K562 (cell line): ENCODE data around the gene ISYNA1. TPM values are rescaled to one million over a fixed set of nuclear protein-coding genes. Genes with fewer than 3 reads are reported as not detected.

Experiments
- ATAC-seq: fragments of 200-7000 bp; cut with Tn5 transposase; 3 replicates; pipeline ENCODE4 v1.9.1; 2020; ENCODE audit warnings: moderate library complexity
- BruUV-seq: library from RNA; stranded (reverse); fragments of 400-500 nt; replicated peaks from 2 replicates; lab custom pipeline; 2021; lab: Mats Ljungman, UMichigan
- CTCF ChIA-PET: fragments of 300-600 bp; formaldehyde crosslinking; extraction: SDS; loops from one replicate; lab custom pipeline; 2021; ENCODE audit warnings: low intra/inter-chr PET ratio; lab: Yijun Ruan, JAX
- POLR2A ChIA-PET: fragments of 300-600, 350-650 bp; sonication (Branson Sonifier 250); formaldehyde crosslinking; extraction: SDS; loops from one replicate; lab custom pipeline; 2021; ENCODE audit warnings: antibody characterized with exemption, inconsistent platforms; lab: Yijun Ruan, JAX
- DNase-seq, 4 experiments: peaks; one replicate each; pipeline versions ENCODE4 v3.0.0 to v3.0.0-alpha.2; 2011 to 2018; ENCODE audit warnings: low spot score in 3 of 4, mixed read lengths in 3 of 4; ENCODE audit errors: extremely low read depth in 1 of 4
- FAIRE-seq: peaks from 2 replicates; lab custom pipeline; 2011; peaks lifted over from hg19 to GRCh38; lab: Jason Lieb, UNC
- H2AFZ ChIP-seq: 2 replicates; pipeline ENCODE4 v1.6.0; 2011; ENCODE audit warnings: low read depth, low read length, control low read depth, inconsistent platforms
- H3K27ac ChIP-seq: fragments of 200-600 bp; 3 replicates; pipeline ENCODE4 v1.8.0; 2011; ENCODE audit warnings: low read depth, mild to moderate bottlenecking, control low read depth, inconsistent platforms, low read length, moderate library complexity, mixed read lengths; ENCODE audit errors: extremely low read depth
- H3K27me3 ChIP-seq, 2 experiments: fragments of 300-600 bp in 1 of 2; 2 replicates in 1 of 2; 3 replicates in 1 of 2; pipeline versions ENCODE4 v1.6.0 to v1.8.0; 2011; ENCODE audit warnings: inconsistent platforms in 2 of 2, low read length in 2 of 2, mild to moderate bottlenecking in 1 of 2, mixed read lengths in 1 of 2, moderate library complexity in 1 of 2; ENCODE audit not compliant: control insufficient read depth in 2 of 2, insufficient read depth in 2 of 2
- H3K36me3 ChIP-seq: fragments of 300-600 bp; 3 replicates; pipeline ENCODE4 v1.8.0; 2011; ENCODE audit warnings: mild to moderate bottlenecking, low read length, inconsistent platforms; ENCODE audit not compliant: control insufficient read depth, insufficient read depth
- H3K4me1 ChIP-seq, 2 experiments: fragments of 200-600 bp in 1 of 2; replicated peaks in 1 of 2; 2 replicates in 1 of 2; 3 replicates in 1 of 2; pipeline versions ENCODE4 v1.5.1 to v1.8.0; 2011; ENCODE audit warnings: inconsistent platforms in 2 of 2, low read length in 2 of 2, mild to moderate bottlenecking in 1 of 2, mixed read lengths in 1 of 2, moderate library complexity in 1 of 2; ENCODE audit not compliant: control insufficient read depth in 2 of 2, insufficient read depth in 2 of 2
- H3K4me2 ChIP-seq: 2 replicates; pipeline ENCODE4 v1.6.1; 2011; ENCODE audit warnings: low read length, control low read depth, inconsistent platforms, mixed read lengths; ENCODE audit not compliant: insufficient read depth
- H3K4me3 ChIP-seq: fragments of 200-600 bp; sonication (generic), shearing (Covaris generic); 2 replicates; pipeline ENCODE4 v1.5.1; 2016; ENCODE audit warnings: control low read depth, inconsistent platforms
- H3K79me2 ChIP-seq: fragments of 200-600 bp; 3 replicates; pipeline ENCODE4 v1.8.0; 2011; ENCODE audit warnings: low read length, inconsistent platforms; ENCODE audit not compliant: control insufficient read depth, insufficient read depth
- H3K9ac ChIP-seq, 2 experiments: 2 replicates each; pipeline versions ENCODE4 v1.6.0 to v1.6.1; 2011; ENCODE audit warnings: low read depth in 2 of 2, low read length in 2 of 2, control low read depth in 1 of 2, inconsistent platforms in 1 of 2, mild to moderate bottlenecking in 1 of 2, mixed read lengths in 1 of 2; ENCODE audit not compliant: insufficient read depth in 1 of 2
- H3K9me1 ChIP-seq: one replicate; pipeline ENCODE4 v1.6.0; 2011; ENCODE audit warnings: inconsistent platforms, mild to moderate bottlenecking, low read length, moderate library complexity; ENCODE audit not compliant: control insufficient read depth, insufficient read depth
- H3K9me3 ChIP-seq: replicated peaks from 2 replicates; pipeline ENCODE4 v1.5.1; 2011; ENCODE audit warnings: low read depth, low read length, inconsistent platforms; ENCODE audit not compliant: control insufficient read depth, insufficient read depth
- H4K20me1 ChIP-seq: replicated peaks from 2 replicates; pipeline ENCODE4 v1.6.1; 2011; ENCODE audit warnings: low read length, inconsistent platforms, mixed read lengths; ENCODE audit not compliant: control insufficient read depth, insufficient read depth
- BRCA1 ChIP-seq, 2 experiments: fragments of 450-650 bp in 1 of 2; sonication (generic) in 1 of 2; formaldehyde crosslinking in 1 of 2; IDR thresholded peaks; 2 replicates each; pipeline versions ENCODE4 v1.5.0 to v1.6.1; 2017 to 2020; ENCODE audit warnings: mild to moderate bottlenecking in 1 of 2, missing genetic modification reagents in 1 of 2
- DPF2 ChIP-seq: fragments of 450-650 bp; IDR thresholded peaks from 2 replicates; pipeline ENCODE4 v1.6.1; 2016
- ESRRA ChIP-seq: fragments of 450-650 bp; IDR thresholded peaks from 2 replicates; pipeline ENCODE4 v1.6.1; 2014; ENCODE audit warnings: low read depth, mild to moderate bottlenecking, moderate library complexity, borderline replicate concordance
- KHSRP ChIP-seq: fragments of 450-650 bp; IDR thresholded peaks from 2 replicates; pipeline ENCODE4 v1.6.1; 2017
- MAZ ChIP-seq, 2 experiments: fragments of 450-650 bp in 1 of 2; sonication (generic) in 1 of 2; formaldehyde crosslinking; IDR thresholded peaks in 1 of 2; conservative IDR thresholded peaks in 1 of 2; 2 replicates each; pipeline versions ENCODE4 v1.4.0 to v1.5.0; 2020; ENCODE audit warnings: mild to moderate bottlenecking in 1 of 2, missing genetic modification reagents in 1 of 2
- MCM3 ChIP-seq: fragments of 450-650 bp; IDR thresholded peaks from 2 replicates; pipeline ENCODE4 v1.6.1; 2016
- MED1 ChIP-seq: sonication (generic); formaldehyde crosslinking; IDR thresholded peaks from 2 replicates; pipeline ENCODE4 v1.8.1; 2023; ENCODE audit warnings: missing genetic modification reagents, borderline replicate concordance
- NFYB ChIP-seq: IDR thresholded peaks from 2 replicates; pipeline ENCODE4 v1.6.1; 2011; ENCODE audit warnings: mild to moderate bottlenecking, moderate library complexity; ENCODE audit not compliant: insufficient read length; ENCODE audit errors: extremely low read depth
- RUNX1 ChIP-seq: sonication (generic); IDR thresholded peaks from 2 replicates; pipeline ENCODE4 v1.6.1; 2016; ENCODE audit warnings: antibody characterized with exemption, low read depth
- TAL1 ChIP-seq: fragments of 450-650 bp; IDR thresholded peaks from 2 replicates; pipeline ENCODE4 v1.6.1; 2016; ENCODE audit warnings: mild to moderate bottlenecking
- ZNF239 ChIP-seq: fragments of 250-450 bp; sonication (Bioruptor Pico); IDR thresholded peaks from 2 replicates; pipeline ENCODE4 v1.4.0; 2020; ENCODE audit warnings: mild to moderate bottlenecking
- ZNF263 ChIP-seq: sonication (generic); formaldehyde crosslinking; IDR thresholded peaks from 2 replicates; pipeline ENCODE4 v1.8.0; 2022; ENCODE audit warnings: mild to moderate bottlenecking, missing genetic modification reagents, borderline replicate concordance
- ZNF384 ChIP-seq: IDR thresholded peaks from 2 replicates; pipeline ENCODE4 v1.6.1; 2012; ENCODE audit warnings: low read depth, low read length, improper control_type of control experiment
- ZNF778 ChIP-seq: fragments of 450-650 bp; formaldehyde crosslinking; IDR thresholded peaks from 2 replicates; pipeline ENCODE4 v1.4.0; 2020; ENCODE audit warnings: mild to moderate bottlenecking, moderate library complexity
- ZZZ3 ChIP-seq: fragments of 450-650 bp; IDR thresholded peaks from 2 replicates; pipeline ENCODE4 v1.6.1; 2016; ENCODE audit warnings: antibody characterized with exemption, mild to moderate bottlenecking, moderate library complexity
- WGBS: fragments of 100-300 bp; shearing (Covaris generic); methylation state at CpG from one replicate; pipeline ENCODE4 v1.1.6; 2016; ENCODE audit warnings: low coverage, mixed read lengths; ENCODE audit not compliant: insufficient coverage; ENCODE audit errors: missing lambda C conversion rate; 5-methylcytosine and 5-hydroxymethylcytosine counted together
- in situ Hi-C: fragments of 300-500 bp; cut with MboI; formaldehyde crosslinking; loops from 4 replicates; pipeline ENCODE4 v1.15.0; 2018; ENCODE audit warnings: inconsistent platforms, mixed read lengths
- intact Hi-C: fragments of 100-400 bp; cut with micrococcal nuclease; formaldehyde crosslinking; loops from 2 replicates; pipeline ENCODE4 v1.14.2; 2022
- polyA plus RNA-seq, 8 experiments: library from polyadenylated mRNA; depleted of rRNA in 4 of 8; stranded (reverse) in 5 of 8; unstranded in 3 of 8; fragments of >200 nt; fragmentation: Nextera tagmentation in 2 of 8; fragmentation: Illumina TruSeq in 1 of 8; extraction: Ambion mirVana in 2 of 8; extraction: Trizol in 1 of 8; gene quantifications; 2 replicates each; pipeline versions ENCODE4 v1.2.1 to v1.2.3, GENCODE V29; 2011 to 2014; ENCODE audit warnings: inconsistent platforms in 1 of 8, missing spikeins in 1 of 8
- total RNA-seq, 7 experiments: library from RNA; depleted of rRNA in 6 of 7; stranded (reverse); fragments of >200 nt in 6 of 7; fragmentation: Illumina TruSeq in 2 of 7; extraction: Trizol in 2 of 7; gene quantifications; 2 replicates each; pipeline versions ENCODE4 v1.2.1 to v1.2.3, GENCODE V29; 2011 to 2021; ENCODE audit warnings: low replicate concordance in 1 of 7
- TF ChIP-seq, protein P1 (sequence below): sonication (generic); formaldehyde crosslinking; IDR thresholded peaks from 2 replicates; pipeline ENCODE4 v1.8.0; 2022; ENCODE audit warnings: mild to moderate bottlenecking, missing genetic modification reagents

The ISYNA1 gene
- total and polyA plus RNA-seq, 9 of the 15 experiments (the other 6 are each of a cell fraction or from before 2014, with no cell fraction given): 21.8 to 460 (median 93.2) TPM

DNA sequence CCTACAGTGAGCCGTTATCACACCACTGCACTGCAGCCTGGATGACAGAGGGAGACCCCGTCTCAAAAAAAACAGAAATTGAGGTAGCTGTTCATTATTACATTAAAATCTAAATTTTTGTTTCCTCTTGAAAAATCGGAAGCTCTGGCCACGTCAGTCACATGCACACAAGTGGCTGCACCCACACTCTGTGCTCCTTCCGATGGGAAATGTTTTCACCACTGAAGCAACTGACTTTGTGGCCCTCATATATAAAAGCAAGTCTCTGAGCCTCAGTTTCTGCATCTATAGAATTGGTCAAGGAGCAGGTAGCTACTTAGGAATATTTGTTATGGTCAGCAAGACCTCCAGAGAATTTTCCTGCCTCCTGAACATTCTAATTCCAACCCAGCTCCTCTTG lies 45.0 kb downstream of the ISYNA1 start:
- no peak overlapping the region for H3K4me3 ChIP-seq
- no peak overlapping the region for H2AFZ ChIP-seq
- ATAC-seq: no peak
- CTCF ChIA-PET: no interaction called here
- no peaks in the 10 kb centered on the region for H3K27me3 ChIP-seq
- H3K9me1 ChIP-seq: no peaks in the 10 kb centered on the region
- peaks cover 13% of the 10 kb centered on the region for H3K79me2 ChIP-seq
- TF ChIP-seq ESRRA: 0 out of 2 replicates have a peak, but pooled peaks have one; percentile 0
- TF ChIP-seq ZNF384: no peak
- TF ChIP-seq, protein P1, sequence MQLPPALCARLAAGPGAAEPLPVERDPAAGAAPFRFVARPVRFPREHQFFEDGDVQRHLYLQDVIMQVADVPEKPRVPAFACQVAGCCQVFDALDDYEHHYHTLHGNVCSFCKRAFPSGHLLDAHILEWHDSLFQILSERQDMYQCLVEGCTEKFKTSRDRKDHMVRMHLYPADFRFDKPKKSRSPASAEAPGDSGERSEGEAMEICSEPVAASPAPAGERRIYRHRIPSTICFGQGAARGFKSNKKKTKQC: no peak
- TF ChIP-seq BRCA1 (IDR thresholded peaks at IDR 0.05): no peak
- no peak for TF ChIP-seq BRCA1 (CRISPR knock-in tag; IDR thresholded peaks at IDR 0.05)
- no peak for TF ChIP-seq ZZZ3
- TF ChIP-seq MAZ (CRISPR knock-in tag; conservative IDR thresholded peaks at IDR 0.05 in 1 of 2, IDR thresholded peaks at IDR 0.05 in 1 of 2): no peak
- no peak for TF ChIP-seq TAL1
- peak; percentile 4; the same call in 1 of the 2 replicates for TF ChIP-seq DPF2
- no peak for TF ChIP-seq RUNX1
- no peak for TF ChIP-seq MCM3
- peak; percentile 37; the same call in 1 of the 2 replicates for TF ChIP-seq ZNF263
- TF ChIP-seq KHSRP: no peak
- no peak for TF ChIP-seq NFYB
- TF ChIP-seq MED1 (CRISPR knock-in tag): 0 out of 2 replicates have a peak, but pooled peaks have one; percentile 11
- TF ChIP-seq ZNF239 (CRISPR knock-in tag): no peak
- TF ChIP-seq ZNF778: no peak
- no peak overlapping the region for H3K27ac ChIP-seq
- H3K9me3 ChIP-seq: no peaks in the 10 kb centered on the region
- in situ Hi-C loops (no loop called here), intact Hi-C loops (no loop called here)
- FAIRE-seq: no peak
- H3K4me1 ChIP-seq: peaks cover 13 to 38% of the 10 kb centered on the region in 2 experiments
- peaks cover 22% of the 10 kb centered on the region; the same call in 2 of the 3 replicates for H3K36me3 ChIP-seq
- WGBS: 50% methylated on average over 5 of the region's 5 CpGs
- no peak overlapping the region for H3K9ac ChIP-seq
- no peak for DNase-seq
- H4K20me1 ChIP-seq: peaks cover 13% of the 10 kb centered on the region
- no TSS peak for BruUV-seq
- H3K4me2 ChIP-seq: no peak overlapping the region
- POLR2A ChIA-PET: interaction anchor here (0.6 to 8.1 kb wide), 6 partner anchors 13 to 332 kb away, joined by 3 to 244 read pairs (median 3); partner anchors contain the start of gene SSBP4
